Raji (cell line): Measurements from ENCODE around the gene WFDC12.

ENCODE experiments used
- POLR2A ChIP-seq: IDR thresholded peaks from 2 replicates; pipeline ENCODE4 v1.6.1; 2011; ENCODE audit warnings: low read depth, low read length, control low read depth; ENCODE audit not compliant: insufficient read depth

WFDC12 gene, protein sequence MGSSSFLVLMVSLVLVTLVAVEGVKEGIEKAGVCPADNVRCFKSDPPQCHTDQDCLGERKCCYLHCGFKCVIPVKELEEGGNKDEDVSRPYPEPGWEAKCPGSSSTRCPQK

DNA sequence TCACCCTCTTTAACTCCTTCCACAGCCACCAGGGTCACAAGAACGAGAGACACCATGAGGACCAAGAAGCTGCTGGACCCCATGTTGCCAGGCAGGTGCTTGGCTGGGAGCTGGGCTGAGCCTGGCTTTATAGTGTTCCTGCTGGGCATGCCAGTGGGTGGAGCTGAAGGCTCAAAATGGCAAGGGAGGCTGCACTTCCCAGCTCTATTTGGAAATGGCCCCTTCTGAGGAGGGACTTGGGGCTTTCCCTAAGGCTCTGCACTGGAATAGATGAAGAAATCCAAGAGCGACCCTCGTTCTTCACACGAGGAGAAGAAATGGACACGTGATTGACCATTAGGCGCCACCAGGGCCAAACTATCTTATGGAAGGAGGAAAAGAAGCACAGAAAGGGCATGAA, at the start of gene WFDC12:
WFDC12 (minus strand) TSS at position 101 of the 400 bp plus-strand sequence; CDS start at position 83, 18 bp downstream.
- TF ChIP-seq POLR2A, result no peak

- TF ChIP-seq POLR2A, result no peak
Measured at GRCh38 chr20:45173522-45173921, 49.3 kb upstream of the WFDC12 start.

- no peak for TF ChIP-seq POLR2A
Measured at GRCh38 chr20:45164906-45165305, 40.6 kb upstream of the WFDC12 start.

DNA sequence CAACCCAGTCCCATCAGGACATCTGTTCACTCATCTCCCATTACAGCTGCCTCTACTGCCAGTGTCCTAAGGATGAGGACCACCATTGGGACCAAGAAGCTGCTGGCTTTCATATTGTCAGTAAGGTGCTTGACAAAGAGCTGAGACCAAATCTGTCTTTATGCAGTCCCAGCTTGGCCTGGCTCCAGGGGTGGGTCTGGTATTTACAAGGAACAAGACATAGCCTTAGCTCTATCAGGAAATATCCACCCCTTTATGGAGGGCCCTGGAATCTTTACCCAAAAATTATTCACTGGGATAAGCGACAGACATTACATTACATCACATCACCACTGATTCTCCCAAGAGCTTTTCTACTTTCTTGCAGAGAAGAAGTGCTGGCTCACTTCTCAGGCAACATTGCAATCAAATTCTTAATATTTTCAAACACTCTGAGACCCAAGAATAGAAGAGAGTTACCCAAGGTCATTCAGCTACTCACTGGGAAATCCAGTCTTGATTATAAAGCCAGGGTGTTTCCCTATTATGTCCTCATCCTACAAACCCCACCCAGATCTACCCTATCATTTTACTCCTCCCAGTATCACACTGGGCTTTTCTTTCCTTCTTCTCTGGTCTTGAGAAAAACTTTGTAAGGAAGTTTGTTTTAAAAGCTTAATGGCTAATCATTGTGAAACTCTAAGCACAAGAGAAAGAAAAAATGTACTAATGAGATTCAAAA, 39.0 kb upstream of the WFDC12 start:
- TF ChIP-seq POLR2A, result no peak

DNA sequence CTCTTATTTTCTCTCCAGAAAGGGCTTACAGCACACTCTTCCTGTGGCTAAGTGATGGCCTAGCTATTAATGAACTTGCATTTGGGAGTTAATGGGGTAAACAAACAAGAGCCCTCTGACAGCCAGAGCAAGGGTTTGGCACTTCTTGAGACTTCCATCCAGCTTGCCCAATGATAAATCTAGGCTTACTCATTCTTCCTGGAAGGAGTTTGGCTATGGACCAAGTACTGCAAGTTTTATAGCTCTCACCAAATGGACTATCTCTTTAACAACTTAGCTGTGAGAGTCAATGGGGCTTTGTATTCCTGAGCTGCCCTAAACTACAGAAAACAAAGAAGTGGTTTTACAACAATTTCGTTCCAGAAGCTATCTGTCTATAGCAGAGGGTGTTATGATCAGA, 33.7 kb upstream of the WFDC12 start:
- TF ChIP-seq POLR2A, result no peak

GRCh38 chr20:45156713-45157112, 32.4 kb upstream of the WFDC12 start:
- TF ChIP-seq POLR2A, result no peak

DNA sequence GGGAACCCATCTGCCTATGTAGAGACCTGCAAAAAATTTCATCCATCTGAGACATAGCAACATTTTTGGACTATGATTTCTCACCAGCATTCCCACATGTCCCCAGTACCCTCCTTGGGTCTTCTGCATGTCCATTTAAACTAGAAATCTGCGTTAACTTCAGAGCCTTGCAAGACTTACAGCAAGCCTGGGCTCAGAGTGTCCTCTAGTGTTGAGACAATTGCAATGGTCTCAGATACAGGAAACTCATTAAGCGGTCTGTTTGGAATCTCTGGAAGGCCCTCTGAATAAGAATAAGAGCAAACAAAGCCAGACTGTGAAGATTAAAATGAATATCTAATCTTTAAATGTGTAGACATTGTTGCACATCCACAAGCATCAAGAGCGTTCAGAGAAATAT, 29.9 kb upstream of the WFDC12 start:
- TF ChIP-seq POLR2A, result no peak

DNA sequence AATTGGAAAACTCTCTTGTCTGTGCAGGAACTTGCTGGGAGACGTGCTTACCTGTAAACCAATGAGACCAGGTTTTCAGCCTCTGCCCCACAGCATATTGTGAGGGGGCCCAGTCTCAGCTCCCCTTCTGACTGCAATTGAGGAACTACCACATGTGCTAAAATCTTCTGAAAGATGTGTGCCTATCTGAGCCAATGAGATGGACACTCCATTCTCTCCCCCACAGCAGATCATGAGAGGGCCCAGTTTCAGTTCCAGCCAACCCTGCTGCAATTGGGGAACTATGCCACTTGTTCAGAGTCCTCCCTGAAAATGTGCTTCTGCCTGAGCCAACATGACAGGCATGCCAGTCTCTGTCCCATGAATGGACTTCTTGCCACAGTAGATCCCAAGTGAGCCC, 29.5 kb upstream of the WFDC12 start:
- TF ChIP-seq POLR2A, result no peak

DNA sequence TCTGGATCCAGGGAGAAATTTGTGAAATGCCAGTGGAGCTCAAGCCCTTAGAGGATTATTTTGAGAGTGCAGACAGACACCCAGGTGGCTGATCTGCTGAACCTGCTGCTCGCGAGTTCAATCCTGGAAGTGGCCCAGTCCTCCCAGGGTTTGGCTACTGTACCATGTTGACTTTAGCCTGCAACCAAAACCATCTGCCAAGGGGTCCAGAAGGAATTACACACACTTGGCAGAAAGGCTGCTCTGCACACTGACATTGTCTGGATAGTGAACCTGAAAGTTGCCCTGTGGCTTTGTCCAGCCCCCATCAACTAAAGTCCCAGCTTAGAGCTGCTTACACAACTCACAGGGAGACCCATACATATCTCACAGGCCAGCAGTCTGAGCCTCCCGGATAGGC, 28.9 kb upstream of the WFDC12 start:
- no peak for TF ChIP-seq POLR2A

DNA sequence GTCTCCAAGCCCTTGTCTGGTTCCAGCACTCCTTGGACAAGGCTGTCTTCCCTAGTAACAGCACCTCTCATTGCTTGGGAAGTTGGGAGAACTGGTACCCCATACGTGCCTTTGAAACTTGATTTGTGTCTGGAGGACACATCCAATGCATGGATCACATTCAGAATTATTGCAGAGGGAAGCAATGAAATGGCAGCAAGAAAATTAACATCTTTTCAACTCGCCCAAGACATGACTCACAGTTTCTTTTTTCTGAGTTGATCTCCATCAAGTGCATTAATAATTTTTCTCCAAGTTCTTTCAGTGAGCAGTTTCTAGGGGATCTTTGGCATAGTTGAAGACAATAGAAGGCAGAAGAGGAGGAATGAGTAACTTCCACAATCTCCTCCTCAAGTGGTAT, 28.1 kb upstream of the WFDC12 start:
- no peak for TF ChIP-seq POLR2A

DNA sequence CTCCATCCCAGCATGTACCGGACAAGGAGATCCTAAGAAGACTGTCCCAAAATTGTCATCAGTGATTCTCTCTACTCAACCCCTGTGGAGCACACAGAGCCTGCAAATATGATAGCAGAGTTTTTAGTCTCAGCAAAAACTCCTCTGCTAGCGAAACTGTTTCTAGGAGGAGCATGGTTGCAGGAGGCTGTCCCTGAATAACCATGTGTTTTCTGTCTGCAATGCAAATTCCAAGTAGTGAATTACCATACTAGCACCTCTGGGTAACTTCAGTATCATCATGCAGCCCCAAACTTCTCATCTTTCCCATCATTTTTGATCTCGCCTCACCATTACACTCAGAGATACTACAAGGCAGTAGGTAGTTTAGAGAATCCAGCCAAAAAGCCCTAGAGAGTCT, 24.8 kb upstream of the WFDC12 start:
- TF ChIP-seq POLR2A, result no peak

DNA sequence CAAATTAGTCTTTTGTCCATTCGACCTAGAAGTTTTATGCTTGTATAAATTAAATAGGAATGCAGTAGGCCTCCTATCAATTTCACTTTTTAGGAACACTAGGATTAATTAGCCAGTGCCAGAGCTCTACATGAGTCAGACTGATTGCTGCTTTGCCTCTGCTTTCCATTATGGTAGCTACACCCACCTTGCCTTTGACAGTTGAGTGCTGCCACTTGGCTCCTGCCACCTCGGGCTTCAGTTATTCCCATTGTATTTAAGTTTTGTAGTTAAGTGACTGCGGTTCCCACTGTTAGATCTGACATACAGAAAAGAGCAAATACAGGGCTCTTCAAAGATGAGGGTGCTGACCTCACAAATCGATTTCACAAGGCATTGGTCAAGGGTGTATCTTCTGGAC, 16.6 kb upstream of the WFDC12 start:
- TF ChIP-seq POLR2A, result no peak

DNA sequence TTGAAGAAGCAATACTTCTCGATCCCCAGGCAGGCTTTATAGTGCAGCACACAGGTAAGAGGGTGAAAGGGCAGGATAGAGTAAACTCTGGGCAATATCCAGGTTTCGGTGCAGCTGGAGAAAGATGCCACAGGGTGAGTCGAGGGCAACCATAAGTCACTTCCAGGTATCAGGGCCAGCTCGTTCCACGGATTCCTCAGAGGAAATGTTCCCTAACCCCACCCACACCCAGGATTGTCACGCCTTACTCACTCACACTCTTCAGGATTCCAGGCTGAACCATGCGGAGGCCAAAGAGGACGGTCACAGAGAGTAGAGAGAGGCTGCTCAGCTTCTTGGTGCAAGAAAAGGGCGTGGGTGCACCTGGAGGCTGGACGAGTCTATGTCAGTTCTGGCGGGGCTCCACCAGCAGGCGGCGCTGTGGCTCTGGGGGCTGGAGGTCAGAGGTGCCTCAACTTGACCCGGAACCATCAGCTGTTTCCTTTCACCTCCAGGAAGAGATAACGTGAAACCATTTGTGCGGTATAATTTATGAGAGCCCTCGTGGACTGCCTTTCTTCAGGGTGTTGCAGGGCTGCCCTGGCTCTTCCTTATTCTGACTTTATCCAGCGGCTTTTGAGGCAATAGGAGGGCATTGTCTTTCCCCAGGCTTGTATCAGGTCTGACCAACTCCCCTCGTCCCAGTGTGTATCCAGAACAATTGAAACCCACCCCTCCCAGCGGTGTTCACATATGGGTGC, 14.5 kb upstream of the WFDC12 start:
- no peak for TF ChIP-seq POLR2A

DNA sequence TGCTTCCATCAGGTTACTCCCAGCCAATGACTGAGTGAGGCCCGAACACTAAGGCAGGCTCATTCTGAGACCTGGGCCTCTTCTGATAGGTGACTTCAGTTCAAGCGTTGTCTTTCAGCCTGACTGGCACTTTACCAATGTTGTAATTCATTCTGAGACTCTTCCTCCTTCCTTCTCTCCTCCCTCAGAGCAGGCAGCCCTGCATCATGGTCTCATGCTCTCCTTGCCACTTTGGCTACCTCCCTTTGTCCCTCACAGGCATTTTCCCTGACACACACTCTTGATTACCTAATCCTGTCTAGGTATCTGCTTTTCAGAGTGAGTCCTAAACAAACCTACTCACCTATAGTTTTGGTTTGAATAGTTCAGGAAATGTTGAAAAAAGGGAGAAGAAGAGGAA, 12.6 kb upstream of the WFDC12 start:
- no peak for TF ChIP-seq POLR2A

- TF ChIP-seq POLR2A, result no peak
Measured at GRCh38 chr20:45128099-45128498, 3.8 kb upstream of the WFDC12 start.

DNA sequence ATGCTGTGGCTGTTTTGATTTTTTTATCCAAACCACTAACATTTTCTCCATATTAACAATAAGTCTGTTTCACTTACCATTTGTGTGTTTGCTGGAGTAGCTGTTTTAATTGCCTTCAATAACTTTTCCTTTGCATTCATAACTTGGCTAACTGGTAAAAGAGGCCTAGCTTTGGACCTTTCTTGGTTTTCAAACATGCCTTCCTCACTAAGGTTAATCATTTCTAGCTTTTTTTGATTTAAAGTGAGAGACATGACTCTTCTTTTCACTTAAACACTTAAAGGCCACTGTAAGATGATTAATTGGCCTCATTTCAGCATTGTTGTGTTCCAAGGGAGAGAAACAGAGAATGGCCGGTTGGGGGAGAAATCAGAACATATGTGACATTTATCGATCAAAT, 2.9 kb downstream of the WFDC12 start:
- TF ChIP-seq POLR2A, result no peak
